ENCODE measurements around the gene NHLRC4. TPM values are rescaled to one million over a fixed set of nuclear protein-coding genes. Genes with fewer than 3 reads are reported as not detected.

NHLRC4 gene
- total RNA-seq, 2 donors from 2014 or later = 0.52 TPM; not detected in 1

GRCh38 chr16:527015-527903, 39.5 kb upstream of the NHLRC4 start, which contains the start of gene CAPN15:
CAPN15 (plus strand) TSS chr16:527712; CDS start chr16:546839, 19,127 bp downstream.
- Histone ChIP-seq H3K27ac (peak within 1 kb of the TSS; percentile 86 to 97 (median 94)), H3K36me3 (replicated peaks in 1 of 2; ENCODE audit: insufficient read depth in 1 of 2, low read depth in 2 of 2) (no peaks in the 10 kb centered on the region), H3K4me3 (peak within 1 kb of the TSS; percentile 48 to 77), H3K4me1 (peaks cover 68% of the 10 kb centered on the region), H3K27me3 (no peaks in the 10 kb centered on the region), H3K9me3 (no peaks in the 10 kb centered on the region)
- TF ChIP-seq POLR2A (IDR thresholded peaks at IDR 0.05) (peak; percentile 77 to 85 (median 78)), CTCF (IDR thresholded peaks at IDR 0.05) (peak in 6 of 7 experiments; percentile 11 to 59 (median 55))
- ATAC-seq (peak; percentile 85), DNase-seq (peak; percentile 89 to 92 (median 89))
- WGBS, 2 donors = 1% methylated on average over 95 of the region's 129 CpGs; no CpG with 5 or more reads in 1 of the 2 donors
- intact Hi-C loops (cut with DNase I) = no loop called here

- TF ChIP-seq POLR2A (IDR thresholded peaks at IDR 0.05) = peak in 2 of 3 donors; percentile 51
- no peak for TF ChIP-seq CTCF (IDR thresholded peaks at IDR 0.05)
- Histone ChIP-seq H3K4me3 (peak overlapping the region; percentile 48 to 77), H3K27ac (peak overlapping the region; percentile 80 to 97 (median 84)), H3K4me1 (peaks cover 76% of the 10 kb centered on the region), H3K27me3 (no peaks in the 10 kb centered on the region), H3K36me3 (replicated peaks in 1 of 2; ENCODE audit: insufficient read depth in 1 of 2, low read depth in 2 of 2) (no peaks in the 10 kb centered on the region), H3K9me3 (no peaks in the 10 kb centered on the region)
- intact Hi-C loops (cut with DNase I) = no loop called here
- DNase-seq = peak in 3 of 4 donors; percentile 45 to 59 (median 54)
- 0 to 10% methylated on average over 12 to 49 of the region's 55 CpGs for WGBS, 2 donors
- peak; percentile 5 for ATAC-seq
These were observed 38.4 kb upstream of the NHLRC4 start for GRCh38 chr16:528111-529011.

DNA sequence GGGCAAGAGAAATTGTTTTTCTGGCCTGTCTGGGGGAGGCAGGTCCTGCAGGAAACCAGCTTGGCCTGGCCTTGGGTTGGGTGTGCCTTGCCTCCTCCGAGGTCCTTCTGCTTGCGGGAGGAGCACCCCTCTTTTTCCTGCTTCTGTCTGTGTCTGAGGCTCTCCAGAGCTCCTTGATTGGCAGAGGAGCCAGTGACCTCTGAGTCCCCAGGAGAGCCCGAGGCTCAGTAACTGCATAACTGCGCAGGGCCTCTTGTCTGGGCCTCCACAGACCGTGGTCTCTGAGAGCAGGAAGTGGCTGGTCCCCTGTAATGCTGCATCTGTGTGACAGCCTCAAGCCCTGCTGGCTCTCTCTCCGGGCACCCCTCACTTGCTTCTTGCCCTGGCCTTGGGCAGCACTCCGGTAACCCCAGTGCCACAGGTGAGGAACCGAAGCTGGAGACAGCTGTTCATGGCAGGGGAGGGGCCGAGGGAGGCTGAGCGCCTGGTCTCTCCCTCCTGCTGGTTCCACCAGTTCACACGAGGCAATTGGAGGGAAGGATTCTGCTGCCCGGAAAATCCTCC, 37.7 kb upstream of the NHLRC4 start:
- 11 to 24% methylated on average over 12 of the region's 12 CpGs for WGBS, 2 donors
- ATAC-seq = no peak
- peak in 3 of 4 donors; percentile 49 to 60 (median 56) for DNase-seq
- Histone ChIP-seq H3K27me3 (no peaks in the 10 kb centered on the region), H3K27ac (peak overlapping the region; percentile 80 to 97 (median 84)), H3K36me3 (replicated peaks in 1 of 2; ENCODE audit: insufficient read depth in 1 of 2, low read depth in 2 of 2) (no peaks in the 10 kb centered on the region), H3K4me3 (peak overlapping the region in 1 of 2 donors; percentile 48), H3K4me1 (peaks cover 80% of the 10 kb centered on the region), H3K9me3 (no peaks in the 10 kb centered on the region)
- intact Hi-C loops (cut with DNase I) = no loop called here
- TF ChIP-seq CTCF (IDR thresholded peaks at IDR 0.05) (no peak), POLR2A (IDR thresholded peaks at IDR 0.05) (no peak)

DNA sequence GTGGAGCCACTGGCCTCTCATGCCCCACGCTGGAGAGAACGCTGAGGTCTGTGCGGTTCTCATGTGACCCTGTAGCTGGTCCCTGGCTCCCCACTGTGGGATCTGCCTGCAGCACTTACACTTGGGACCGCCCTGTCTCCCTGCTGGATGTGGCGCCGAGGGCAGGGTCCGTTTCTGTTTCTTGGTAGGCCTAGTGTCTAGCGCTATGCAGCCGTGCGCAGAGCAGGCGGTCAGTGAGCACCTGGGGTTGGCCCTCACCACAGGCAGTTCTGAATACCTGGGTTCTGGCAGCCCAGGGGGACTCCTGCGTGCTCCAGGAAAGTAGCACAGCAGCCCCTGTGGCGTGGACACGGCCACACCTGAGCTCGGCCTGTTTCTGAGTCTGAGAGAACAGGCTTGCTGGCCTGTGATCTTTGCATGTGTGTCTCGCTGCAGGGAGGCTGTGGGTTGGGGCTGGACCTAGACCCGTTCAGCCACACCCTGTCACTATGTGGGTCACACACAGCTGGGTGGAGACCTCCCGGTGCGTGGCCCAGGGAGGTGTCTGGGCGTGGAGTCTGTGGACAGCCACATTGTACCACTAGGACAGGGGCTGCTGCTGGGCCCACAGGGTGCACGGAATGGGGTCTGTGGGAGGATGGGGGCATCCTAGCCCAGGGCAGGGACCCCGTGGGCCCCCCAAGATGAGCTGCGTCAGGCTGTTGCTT, 36.5 kb upstream of the NHLRC4 start:
- DNase-seq (peak in 1 of 4 donors; percentile 53), ATAC-seq (no peak)
- no peaks in the 10 kb centered on the region for H3K27me3 ChIP-seq
- H3K27ac ChIP-seq = peak overlapping the region in 1 of 4 donors; percentile 97
- no peaks in the 10 kb centered on the region for H3K36me3 ChIP-seq (replicated peaks in 1 of 2; ENCODE audit: insufficient read depth in 1 of 2, low read depth in 2 of 2)
- no peak overlapping the region for H3K4me3 ChIP-seq
- H3K9me3 ChIP-seq = no peaks in the 10 kb centered on the region
- H3K4me1 ChIP-seq = peaks cover 80% of the 10 kb centered on the region
- TF ChIP-seq CTCF (IDR thresholded peaks at IDR 0.05) (no peak), POLR2A (IDR thresholded peaks at IDR 0.05) (no peak)
- intact Hi-C loops (cut with DNase I) = no loop called here
- WGBS, 2 donors = 64 to 83% methylated on average over 2 to 22 of the region's 23 CpGs

Data from body of pancreas (tissue), 4 donors.